ENCODE measurements around the gene SPSB3. TPM values are rescaled to one million over a fixed set of nuclear protein-coding genes. Genes with fewer than 3 reads are reported as not detected.

SPSB3 gene
- total RNA-seq, 2 experiments from 2014 or later, result 46.4 to 47.7 TPM

DNA sequence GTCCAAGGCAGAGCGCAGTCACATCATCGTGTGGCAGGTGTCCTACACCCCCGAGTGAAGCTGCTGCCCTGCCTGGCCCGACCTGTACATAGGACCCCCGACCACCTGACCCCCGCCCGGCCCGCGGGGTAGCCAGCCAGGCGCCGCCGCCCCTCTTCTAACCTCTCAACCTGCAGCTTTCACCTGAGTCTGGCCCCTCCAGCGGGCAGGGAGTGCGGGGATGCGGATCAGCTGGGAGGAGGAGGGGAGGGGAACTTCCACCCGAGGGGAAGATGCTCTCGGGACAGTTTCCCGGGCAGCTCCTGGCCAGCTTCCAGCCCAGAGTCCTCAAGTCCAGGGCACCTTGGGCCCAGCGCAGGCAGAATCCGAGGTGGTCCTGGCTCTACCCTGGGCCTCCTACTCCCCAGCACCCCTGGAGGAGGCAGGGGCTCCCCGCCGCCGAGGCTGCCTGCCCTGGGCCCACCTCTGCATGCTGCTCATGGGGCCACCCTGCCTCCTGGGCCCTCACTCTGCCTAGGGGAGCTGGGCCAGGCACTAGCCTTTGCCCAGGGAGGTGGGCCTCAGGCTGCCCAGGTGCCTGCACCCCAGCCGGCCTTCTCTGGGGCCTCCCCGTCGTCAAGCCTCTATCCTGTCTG is 13.5 kb downstream of the SPSB3 start:
- DNase-seq, result no peak
- no peak overlapping the region for H3K27ac Mint-ChIP-seq
- H3K27me3 Mint-ChIP-seq, result no peaks in the 10 kb centered on the region
- peaks cover 18% of the 10 kb centered on the region for H3K36me3 Mint-ChIP-seq (ENCODE audit: low read depth)
- H3K4me1 Mint-ChIP-seq, result peaks cover 9% of the 10 kb centered on the region
- ChIA-PET CTCF (interaction anchor here (0.5 kb wide), 1 partner anchor 47 kb away, joined by 3 read pairs; no protein-coding TSS in a partner anchor), POLR2A (interaction anchor here (5.7 to 7.2 kb wide), 2 partner anchors 14 to 62 kb away, joined by 46 to 101 read pairs; partner anchors contain the start of genes MAPK8IP3, NUBP2 and SPSB3)
- H3K9me3 Mint-ChIP-seq, result no peaks in the 10 kb centered on the region
- H3K4me3 Mint-ChIP-seq, result no peak overlapping the region

DNA sequence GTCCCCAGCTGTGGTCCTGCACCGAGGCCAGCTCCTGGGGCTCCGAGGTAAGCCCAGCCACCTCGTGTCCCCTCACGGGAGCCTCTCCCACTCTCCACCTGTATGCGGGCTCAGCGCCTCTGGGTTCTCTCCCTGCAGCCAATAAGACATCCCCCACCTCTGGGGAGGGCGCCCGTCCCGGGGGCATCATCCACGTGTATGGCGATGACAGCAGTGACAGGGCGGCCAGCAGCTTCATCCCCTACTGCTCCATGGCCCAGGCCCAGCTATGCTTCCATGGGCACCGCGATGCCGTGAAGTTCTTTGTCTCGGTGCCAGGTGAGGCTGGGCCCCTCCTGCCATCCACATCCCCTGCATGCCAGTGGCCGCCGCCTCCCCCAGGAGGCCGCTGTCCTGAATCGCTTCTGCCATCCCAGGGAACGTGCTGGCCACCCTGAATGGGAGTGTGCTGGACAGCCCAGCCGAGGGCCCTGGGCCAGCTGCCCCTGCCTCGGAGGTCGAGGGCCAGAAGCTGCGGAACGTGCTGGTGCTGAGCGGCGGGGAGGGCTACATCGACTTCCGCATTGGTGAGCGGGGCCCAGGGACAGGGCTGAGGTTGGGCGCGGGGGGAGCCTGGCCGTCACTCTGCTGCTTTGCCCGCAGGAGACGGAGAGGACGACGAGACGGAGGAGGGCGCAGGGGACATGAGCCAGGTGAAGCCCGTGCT is 14.2 kb downstream of the SPSB3 start:
- Mint-ChIP-seq H3K27ac (no peak overlapping the region), H3K4me3 (no peak overlapping the region), H3K36me3 (ENCODE audit: low read depth) (peaks cover 18% of the 10 kb centered on the region), H3K4me1 (peaks cover 8% of the 10 kb centered on the region), H3K27me3 (no peaks in the 10 kb centered on the region), H3K9me3 (no peaks in the 10 kb centered on the region)
- CTCF ChIA-PET, result interaction anchor here (0.5 kb wide), 1 partner anchor 47 kb away, joined by 3 read pairs; no protein-coding TSS in a partner anchor
- POLR2A ChIA-PET, result interaction anchor here (0.8 to 7.2 kb wide), 2 partner anchors 14 to 15 kb away, joined by 4 to 101 read pairs; partner anchors contain the start of genes NUBP2 and SPSB3
- DNase-seq, result no peak

DNA sequence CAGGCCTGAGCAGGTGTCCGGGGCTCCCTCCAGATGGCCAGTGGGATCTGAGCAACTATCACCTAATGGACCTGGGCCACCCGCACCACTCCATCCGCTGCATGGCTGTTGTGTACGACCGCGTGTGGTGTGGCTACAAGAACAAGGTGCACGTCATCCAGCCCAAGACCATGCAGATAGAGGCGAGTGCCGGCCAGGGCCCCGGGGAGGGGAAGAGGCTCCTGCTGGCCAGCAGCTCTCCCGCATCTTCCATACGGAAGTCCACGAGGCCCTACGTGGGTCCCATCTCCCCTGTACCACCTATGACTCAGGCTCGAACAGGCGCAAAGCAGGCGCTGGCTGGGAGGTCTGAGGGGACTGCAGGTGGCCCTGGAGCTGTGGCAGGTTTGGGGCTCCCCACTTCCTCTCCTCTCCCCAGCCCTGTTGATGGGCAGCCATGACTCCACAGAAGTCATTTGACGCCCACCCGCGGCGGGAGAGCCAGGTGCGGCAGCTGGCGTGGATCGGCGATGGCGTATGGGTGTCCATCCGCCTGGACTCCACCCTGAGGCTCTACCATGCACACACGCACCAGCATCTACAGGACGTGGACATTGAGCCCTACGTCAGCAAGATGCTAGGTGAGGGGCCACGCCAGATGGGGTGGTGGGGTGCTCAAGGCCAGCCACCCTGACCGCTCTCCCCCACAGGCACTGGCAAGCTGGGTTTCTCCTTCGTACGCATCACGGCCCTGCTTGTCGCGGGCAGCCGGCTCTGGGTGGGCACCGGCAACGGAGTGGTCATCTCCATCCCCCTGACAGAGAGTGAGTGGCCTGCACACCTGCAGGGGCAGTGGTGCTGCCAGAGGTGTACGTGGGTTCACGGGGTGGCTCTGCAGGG is 15.0 kb downstream of the SPSB3 start:
- Mint-ChIP-seq H3K27me3 (no peaks in the 10 kb centered on the region), H3K9me3 (no peaks in the 10 kb centered on the region), H3K4me1 (peaks cover 8% of the 10 kb centered on the region), H3K4me3 (no peak overlapping the region), H3K27ac (no peak overlapping the region), H3K36me3 (ENCODE audit: low read depth) (peaks cover 17% of the 10 kb centered on the region)
- ChIA-PET POLR2A (interaction anchor here (0.8 kb wide), 1 partner anchor 15 kb away, joined by 4 read pairs; the partner anchor contains the start of genes NUBP2 and SPSB3), CTCF (no interaction called here)
- DNase-seq, result no peak

DNA sequence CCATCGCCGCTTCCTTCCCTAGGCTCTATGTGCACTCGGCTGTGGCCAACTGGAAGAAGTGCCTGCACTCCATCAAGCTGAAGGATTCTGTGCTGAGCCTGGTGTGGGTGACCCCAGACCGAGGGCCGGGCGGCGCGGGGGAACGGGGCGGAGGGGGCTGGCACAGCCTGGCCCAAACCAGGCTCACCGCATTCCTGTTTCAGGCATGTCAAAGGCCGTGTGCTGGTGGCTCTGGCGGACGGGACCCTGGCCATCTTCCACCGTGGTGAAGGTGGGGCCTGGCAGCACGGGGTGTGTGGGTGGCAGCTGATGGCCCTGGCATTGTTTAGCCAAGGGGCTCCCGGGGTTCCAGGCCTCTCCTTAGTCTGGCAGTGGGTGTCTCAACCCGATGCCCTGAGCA is 15.7 kb downstream of the SPSB3 start:
- Mint-ChIP-seq H3K4me1 (peaks cover 4% of the 10 kb centered on the region), H3K27me3 (no peaks in the 10 kb centered on the region), H3K36me3 (ENCODE audit: low read depth) (peaks cover 10% of the 10 kb centered on the region), H3K27ac (no peak overlapping the region), H3K9me3 (no peaks in the 10 kb centered on the region), H3K4me3 (no peak overlapping the region)
- ChIA-PET POLR2A (no interaction called here), CTCF (no interaction called here)
- no peak for DNase-seq

DNA sequence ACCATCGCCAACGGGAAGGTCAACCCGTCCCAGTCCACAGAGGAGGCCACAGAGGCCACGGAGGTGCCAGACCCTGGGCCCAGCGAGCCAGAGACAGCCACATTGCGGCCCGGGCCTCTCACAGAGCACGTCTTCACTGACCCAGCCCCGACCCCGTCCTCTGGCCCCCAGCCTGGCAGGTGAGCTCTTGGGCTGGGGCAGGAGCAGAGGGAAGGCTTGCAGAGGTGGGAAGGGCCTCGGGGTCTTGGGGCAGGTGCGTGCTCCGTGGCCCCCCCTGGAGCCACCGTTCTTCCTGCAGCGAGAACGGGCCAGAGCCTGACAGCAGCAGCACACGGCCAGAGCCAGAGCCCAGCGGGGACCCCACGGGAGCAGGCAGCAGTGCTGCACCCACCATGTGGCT is 16.1 kb downstream of the SPSB3 start:
- no peak for DNase-seq
- no peaks in the 10 kb centered on the region for H3K9me3 Mint-ChIP-seq
- H3K27ac Mint-ChIP-seq, result no peak overlapping the region
- no peaks in the 10 kb centered on the region for H3K27me3 Mint-ChIP-seq
- peaks cover 14% of the 10 kb centered on the region for H3K36me3 Mint-ChIP-seq (ENCODE audit: low read depth)
- H3K4me3 Mint-ChIP-seq, result no peak overlapping the region
- peaks cover 4% of the 10 kb centered on the region for H3K4me1 Mint-ChIP-seq
- CTCF ChIA-PET, result no interaction called here
- POLR2A ChIA-PET, result interaction anchor here (1.0 to 1.7 kb wide), 2 partner anchors 88 to 155 kb away, joined by 3 to 4 read pairs; partner anchors contain the start of genes IFT140 and JPT2

DNA sequence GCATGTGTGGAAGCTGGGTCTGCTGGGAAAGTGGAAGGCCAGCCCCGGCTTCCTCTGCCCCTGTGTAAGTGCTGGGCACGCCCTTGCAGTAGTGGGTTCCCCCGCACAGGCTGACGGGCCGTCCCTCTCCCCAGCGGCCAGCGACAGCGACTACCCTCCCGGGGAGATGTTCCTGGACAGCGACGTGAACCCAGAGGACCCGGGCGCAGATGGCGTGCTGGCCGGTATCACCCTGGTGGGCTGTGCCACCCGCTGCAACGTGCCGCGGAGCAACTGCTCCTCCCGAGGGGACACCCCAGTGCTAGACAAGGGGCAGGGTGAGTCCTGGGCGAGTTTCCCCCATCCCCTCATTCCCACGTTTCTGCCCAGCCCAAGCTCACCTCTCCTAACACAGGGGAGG is 16.5 kb downstream of the SPSB3 start:
- Mint-ChIP-seq H3K27ac (no peak overlapping the region), H3K36me3 (ENCODE audit: low read depth) (peaks cover 17% of the 10 kb centered on the region), H3K4me1 (peaks cover 4% of the 10 kb centered on the region), H3K27me3 (no peaks in the 10 kb centered on the region), H3K4me3 (no peak overlapping the region), H3K9me3 (no peaks in the 10 kb centered on the region)
- DNase-seq, result no peak
- CTCF ChIA-PET, result no interaction called here
- POLR2A ChIA-PET, result interaction anchor here (0.9 to 1.7 kb wide), 6 partner anchors 8 to 154 kb away, joined by 3 to 8 read pairs (median 4); partner anchors contain the start of genes IFT140, JPT2, NUBP2 and SPSB3

DNA sequence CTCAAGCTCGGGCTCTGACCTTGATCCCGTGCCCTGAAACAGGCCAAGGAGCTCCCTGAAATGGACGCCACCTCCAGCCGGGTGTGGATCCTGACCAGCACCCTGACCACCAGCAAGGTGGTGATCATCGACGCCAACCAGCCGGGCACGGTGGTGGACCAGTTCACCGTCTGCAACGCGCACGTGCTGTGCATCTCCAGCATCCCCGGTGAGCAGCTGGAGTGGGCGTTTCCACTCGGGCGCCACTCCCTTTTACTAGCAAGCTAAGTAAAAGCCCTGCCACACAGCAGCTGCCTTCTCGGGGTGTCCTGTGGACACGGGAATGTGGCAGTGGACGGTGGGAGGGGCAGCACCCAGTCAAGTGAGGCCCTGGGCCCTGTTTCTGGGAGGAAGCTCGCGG is 17.4 kb downstream of the SPSB3 start:
- DNase-seq, result no peak
- Mint-ChIP-seq H3K27me3 (no peaks in the 10 kb centered on the region), H3K36me3 (ENCODE audit: low read depth) (peaks cover 14% of the 10 kb centered on the region), H3K27ac (no peak overlapping the region), H3K4me1 (peaks cover 1% of the 10 kb centered on the region), H3K4me3 (no peak overlapping the region), H3K9me3 (no peaks in the 10 kb centered on the region)
- ChIA-PET POLR2A (interaction anchor here (0.9 to 1.7 kb wide), 6 partner anchors 8 to 154 kb away, joined by 3 to 8 read pairs (median 4); partner anchors contain the start of genes IFT140, JPT2, NUBP2 and SPSB3), CTCF (interaction anchor here (0.7 kb wide), 1 partner anchor 57 kb away, joined by 3 read pairs; no protein-coding TSS in a partner anchor)

DNA sequence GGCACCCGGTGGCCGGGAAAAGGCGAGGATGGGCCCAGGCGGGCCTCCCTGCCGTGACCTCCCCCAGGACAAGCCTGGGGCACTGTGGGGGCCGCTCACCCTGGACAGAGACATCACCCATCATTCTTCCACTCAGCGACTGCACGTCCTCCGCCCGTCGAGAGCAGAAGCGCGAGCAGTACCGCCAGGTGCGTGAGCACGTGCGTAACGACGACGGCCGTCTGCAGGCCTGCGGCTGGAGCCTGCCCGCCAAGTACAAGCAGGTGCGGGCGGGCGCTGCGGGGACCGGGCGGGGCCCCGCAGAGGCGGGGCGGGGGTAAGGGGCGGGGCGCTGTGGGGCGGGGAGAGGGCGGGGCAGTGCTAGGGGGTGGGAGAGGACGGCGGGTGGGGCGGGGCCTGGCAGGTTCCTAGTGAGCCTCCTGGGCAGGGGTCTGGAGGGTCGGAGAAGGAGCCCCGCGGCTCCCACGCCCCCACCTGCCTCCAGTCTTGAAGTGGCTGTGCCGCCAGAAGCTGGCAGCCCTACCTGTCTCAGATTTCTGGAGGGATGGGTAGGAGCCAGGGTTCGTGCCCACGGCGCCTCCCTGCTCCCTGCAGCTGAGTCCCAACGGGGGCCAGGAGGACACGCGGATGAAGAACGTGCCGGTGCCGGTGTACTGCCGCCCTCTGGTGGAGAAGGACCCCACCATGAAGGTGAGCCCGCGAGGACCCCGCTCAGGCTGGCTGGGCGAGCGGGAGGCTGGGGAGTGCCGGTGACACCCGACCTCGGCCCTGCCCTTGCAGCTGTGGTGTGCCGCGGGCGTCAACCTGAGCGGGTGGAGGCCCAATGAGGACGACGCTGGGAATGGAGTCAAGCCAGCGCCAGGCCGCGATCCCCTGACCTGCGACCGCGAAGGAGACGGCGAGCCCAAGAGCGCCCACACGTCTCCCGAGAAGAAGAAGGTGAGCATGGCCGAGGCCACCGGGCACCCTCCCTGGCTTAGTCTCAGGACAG is 18.6 kb downstream of the SPSB3 start:
- POLR2A ChIA-PET, result interaction anchor here (1.6 kb wide), 1 partner anchor 10 kb away, joined by 5 read pairs; no protein-coding TSS in a partner anchor
- CTCF ChIA-PET, result no interaction called here

DNA sequence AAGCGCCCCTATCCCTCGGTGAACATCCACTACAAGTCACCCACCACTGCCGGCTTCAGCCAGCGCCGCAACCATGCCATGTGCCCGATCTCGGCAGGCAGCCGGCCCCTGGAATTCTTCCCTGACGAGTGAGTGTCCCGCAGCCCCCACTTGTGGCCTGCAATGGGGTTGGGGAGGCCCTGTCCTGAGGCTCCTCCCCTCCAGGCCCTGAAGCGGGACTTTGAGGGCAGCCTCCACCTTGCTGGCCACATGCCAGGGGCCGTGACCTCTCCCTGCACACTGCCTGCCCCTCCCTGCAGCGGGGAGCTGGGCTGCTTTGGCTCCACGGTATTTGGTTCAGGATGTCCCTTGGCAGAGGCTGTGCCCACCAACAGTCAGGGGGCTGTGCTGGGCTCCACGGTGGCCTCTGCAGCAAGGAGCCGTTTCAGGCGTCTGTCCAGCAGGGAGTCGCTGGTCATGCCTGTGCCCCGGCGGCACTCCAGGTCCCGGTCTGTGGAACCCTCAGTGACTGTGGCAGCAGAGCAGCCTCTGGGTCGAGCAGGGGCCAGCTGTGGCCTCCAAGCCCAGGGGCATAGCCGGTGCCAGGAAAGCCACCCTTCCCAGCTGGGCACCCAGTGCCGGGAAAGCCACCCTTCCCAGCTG is 19.4 kb downstream of the SPSB3 start:
- no peaks in the 10 kb centered on the region for H3K27me3 Mint-ChIP-seq
- POLR2A ChIA-PET, result no interaction called here
- no peaks in the 10 kb centered on the region for H3K9me3 Mint-ChIP-seq
- peaks cover 4% of the 10 kb centered on the region for H3K4me1 Mint-ChIP-seq
- H3K4me3 Mint-ChIP-seq, result no peak overlapping the region
- no peak overlapping the region for H3K27ac Mint-ChIP-seq
- H3K36me3 Mint-ChIP-seq (ENCODE audit: low read depth), result peaks cover 12% of the 10 kb centered on the region
- CTCF ChIA-PET, result no interaction called here
- no peak for DNase-seq

More for the DNA sequence above, 18.6 kb downstream of the SPSB3 start:
- no peak for DNase-seq
- H3K4me1 Mint-ChIP-seq, result peaks cover under 1% of the 10 kb centered on the region
- H3K9me3 Mint-ChIP-seq, result no peaks in the 10 kb centered on the region
- peaks cover 14% of the 10 kb centered on the region for H3K36me3 Mint-ChIP-seq (ENCODE audit: low read depth)
- no peak overlapping the region for H3K27ac Mint-ChIP-seq
- no peaks in the 10 kb centered on the region for H3K27me3 Mint-ChIP-seq
- no peak overlapping the region for H3K4me3 Mint-ChIP-seq

DNA sequence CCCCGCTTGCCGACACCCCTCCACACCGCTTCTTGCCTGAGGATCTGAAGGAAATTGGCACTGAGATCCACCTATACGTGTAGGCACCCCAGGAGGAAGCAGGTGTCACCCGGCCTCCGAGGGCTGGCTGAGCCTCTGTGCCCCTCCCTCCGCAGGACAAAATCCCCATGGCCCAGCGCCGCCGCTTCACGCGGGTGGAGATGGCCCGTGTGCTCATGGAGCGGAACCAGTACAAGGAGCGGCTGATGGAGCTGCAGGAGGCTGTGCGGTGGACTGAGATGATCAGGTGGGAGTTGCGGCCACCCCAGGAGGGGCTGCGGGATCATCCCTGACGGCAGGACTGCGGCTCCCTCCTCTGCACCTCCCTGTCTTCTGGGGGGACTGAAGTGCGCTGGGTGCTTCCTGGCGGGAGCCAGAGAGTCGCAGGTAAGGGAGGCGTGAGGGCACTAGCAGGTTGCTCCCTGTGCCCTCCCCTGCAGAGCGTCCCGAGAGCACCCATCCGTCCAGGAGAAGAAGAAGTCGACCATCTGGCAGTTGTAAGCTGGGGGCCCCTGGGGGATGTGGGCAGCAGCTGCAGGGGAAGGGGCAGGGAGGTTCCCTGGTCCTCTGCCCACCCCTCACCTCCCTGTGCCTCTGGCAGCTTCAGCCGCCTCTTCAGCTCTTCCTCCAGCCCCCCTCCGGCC is 20.0 kb downstream of the SPSB3 start:
- H3K4me1 Mint-ChIP-seq, result peaks cover 11% of the 10 kb centered on the region
- no peaks in the 10 kb centered on the region for H3K9me3 Mint-ChIP-seq
- H3K27me3 Mint-ChIP-seq, result no peaks in the 10 kb centered on the region
- no peak overlapping the region for H3K27ac Mint-ChIP-seq
- DNase-seq, result no peak
- H3K4me3 Mint-ChIP-seq, result no peak overlapping the region
- POLR2A ChIA-PET, result no interaction called here
- H3K36me3 Mint-ChIP-seq (ENCODE audit: low read depth), result peaks cover 10% of the 10 kb centered on the region
- CTCF ChIA-PET, result no interaction called here

DNA sequence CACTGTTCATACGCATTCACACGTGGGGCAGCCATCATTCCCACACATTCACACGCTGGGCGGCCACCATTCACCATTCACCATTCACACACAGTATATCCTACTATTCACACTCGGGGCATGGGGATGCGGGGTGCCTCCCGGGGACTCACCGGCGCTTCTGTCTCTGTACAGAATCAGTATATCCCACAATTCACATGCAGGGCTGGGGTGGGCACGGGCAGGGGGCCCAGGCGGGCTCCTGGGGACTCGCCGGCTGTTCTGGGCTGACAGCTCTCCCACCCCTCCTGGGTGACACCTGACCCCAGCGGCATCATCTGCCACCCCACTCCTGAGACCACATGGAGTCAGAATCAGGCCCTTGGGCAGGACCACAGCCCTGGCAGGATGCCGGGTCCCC is 20.6 kb downstream of the SPSB3 start:
- H3K4me3 Mint-ChIP-seq, result no peak overlapping the region
- no peaks in the 10 kb centered on the region for H3K27me3 Mint-ChIP-seq
- peaks cover 17% of the 10 kb centered on the region for H3K4me1 Mint-ChIP-seq
- ChIA-PET POLR2A (no interaction called here), CTCF (no interaction called here)
- no peak overlapping the region for H3K27ac Mint-ChIP-seq
- peaks cover 7% of the 10 kb centered on the region for H3K36me3 Mint-ChIP-seq (ENCODE audit: low read depth)
- no peak for DNase-seq
- no peaks in the 10 kb centered on the region for H3K9me3 Mint-ChIP-seq

Measured in activated CD4-positive, alpha-beta memory T cell treated with anti-CD3 and anti-CD28 coated beads, Interleukin-2, amount 10 ng/mL, durations not matched to agents 7 days and 5 days (primary cell).